ENCODE results near the gene PPP1R14B. TPM values are rescaled to one million over a fixed set of nuclear protein-coding genes. Genes with fewer than 3 reads are reported as not detected.

Gene PPP1R14B
- polyA plus RNA-seq, 3 donors, result 52.9 to 73.6 (median 68.0) TPM

DNA sequence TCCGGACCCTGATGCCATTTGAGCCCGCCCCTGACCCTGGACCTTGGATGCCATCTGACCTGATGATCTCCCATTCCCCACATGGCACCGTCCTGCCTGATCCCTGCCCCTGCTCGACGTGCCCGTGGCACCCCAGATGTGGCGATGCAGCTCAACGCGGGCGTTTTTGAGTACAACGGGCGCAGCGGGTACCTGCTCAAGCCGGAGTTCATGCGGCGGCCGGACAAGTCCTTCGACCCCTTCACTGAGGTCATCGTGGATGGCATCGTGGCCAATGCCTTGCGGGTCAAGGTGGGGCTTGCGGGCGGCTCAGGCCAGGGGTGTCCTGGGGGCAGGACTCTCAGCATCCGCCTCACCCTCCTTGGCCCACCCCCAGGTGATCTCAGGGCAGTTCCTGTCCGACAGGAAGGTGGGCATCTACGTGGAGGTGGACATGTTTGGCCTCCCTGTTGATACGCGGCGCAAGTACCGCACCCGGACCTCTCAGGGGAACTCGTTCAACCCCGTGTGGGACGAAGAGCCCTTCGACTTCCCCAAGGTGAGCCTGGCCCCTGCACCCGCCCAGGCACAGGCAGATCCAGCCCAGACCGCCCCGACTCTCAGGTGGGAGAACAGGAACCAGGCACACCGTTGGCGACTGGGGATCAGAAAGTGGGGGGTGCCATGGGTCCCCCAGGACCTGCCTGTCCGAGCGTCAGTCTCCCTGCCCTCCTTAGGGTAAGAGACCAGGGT, 15.7 kb upstream of the PPP1R14B start:
- DNase-seq (ENCODE audit: low read depth in 3 of 3, low spot score in 2 of 3), result no peak

GRCh38 chr11:64261556-64262080, 14.9 kb upstream of the PPP1R14B start:
- DNase-seq (ENCODE audit: low read depth in 3 of 3, low spot score in 2 of 3), result no peak

DNA sequence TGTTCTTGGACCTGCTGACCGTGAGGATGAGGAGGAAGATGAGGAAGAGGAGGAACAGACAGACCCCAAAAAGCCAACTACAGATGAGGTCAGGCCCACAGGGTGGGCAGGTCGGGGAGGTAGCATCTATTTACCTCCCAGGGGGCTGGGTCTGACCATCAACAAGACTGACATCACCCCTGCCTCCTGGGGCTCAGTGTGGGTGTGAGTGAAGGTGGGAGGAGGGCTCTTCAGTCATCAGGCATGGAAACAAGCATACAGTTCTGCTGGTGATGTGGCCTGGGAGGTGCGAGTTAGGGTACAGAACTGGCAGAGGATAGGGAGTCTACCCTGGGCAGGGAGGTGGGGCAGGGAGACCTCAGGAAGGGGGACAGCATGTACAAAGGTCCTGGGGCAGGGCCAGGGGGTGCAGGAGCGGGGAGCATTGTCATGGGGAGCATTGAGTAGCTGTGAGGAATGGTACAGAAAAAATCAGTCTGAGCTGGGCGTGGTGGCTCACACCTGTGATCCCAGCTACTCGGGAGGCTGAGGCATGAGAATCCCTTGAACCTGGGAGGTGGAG, 13.5 kb upstream of the PPP1R14B start:
- DNase-seq (ENCODE audit: low read depth in 3 of 3, low spot score in 2 of 3), result no peak

GRCh38 chr11:64259533-64260067, 12.9 kb upstream of the PPP1R14B start:
- DNase-seq (ENCODE audit: low read depth in 3 of 3, low spot score in 2 of 3), result no peak

GRCh38 chr11:64258946-64259532, 12.3 kb upstream of the PPP1R14B start:
- no peak for DNase-seq (ENCODE audit: low read depth in 3 of 3, low spot score in 2 of 3)

GRCh38 chr11:64258356-64258755, 11.6 kb upstream of the PPP1R14B start:
- DNase-seq (ENCODE audit: low read depth in 3 of 3, low spot score in 2 of 3), result no peak

GRCh38 chr11:64256300-64256699, 9.6 kb upstream of the PPP1R14B start:
- no peak for DNase-seq (ENCODE audit: low read depth in 3 of 3, low spot score in 2 of 3)

- no peak for DNase-seq (ENCODE audit: low read depth in 3 of 3, low spot score in 2 of 3)
Measured at GRCh38 chr11:64255135-64256128, 8.7 kb upstream of the PPP1R14B start.

DNA sequence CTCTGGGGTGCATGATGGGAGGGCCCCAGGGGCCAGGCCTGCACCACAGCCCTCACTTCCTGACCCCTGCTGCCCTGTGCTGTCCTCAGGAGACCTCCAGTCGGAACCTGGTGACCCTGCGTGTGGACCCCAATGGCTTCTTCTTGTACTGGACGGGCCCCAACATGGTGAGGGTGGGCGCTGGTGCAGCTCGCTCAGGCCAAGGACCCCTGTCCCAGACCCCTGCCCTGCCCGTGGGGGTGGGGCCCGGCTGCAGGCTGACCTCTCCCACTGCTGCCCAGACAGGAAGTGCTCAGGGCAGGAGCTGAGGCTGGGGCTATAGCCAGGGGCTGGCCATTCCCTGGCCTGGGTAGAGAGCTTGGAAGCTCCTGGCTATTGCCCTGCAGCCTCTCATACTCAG, 7.6 kb upstream of the PPP1R14B start:
- no peak for DNase-seq (ENCODE audit: low read depth in 3 of 3, low spot score in 2 of 3)

DNA sequence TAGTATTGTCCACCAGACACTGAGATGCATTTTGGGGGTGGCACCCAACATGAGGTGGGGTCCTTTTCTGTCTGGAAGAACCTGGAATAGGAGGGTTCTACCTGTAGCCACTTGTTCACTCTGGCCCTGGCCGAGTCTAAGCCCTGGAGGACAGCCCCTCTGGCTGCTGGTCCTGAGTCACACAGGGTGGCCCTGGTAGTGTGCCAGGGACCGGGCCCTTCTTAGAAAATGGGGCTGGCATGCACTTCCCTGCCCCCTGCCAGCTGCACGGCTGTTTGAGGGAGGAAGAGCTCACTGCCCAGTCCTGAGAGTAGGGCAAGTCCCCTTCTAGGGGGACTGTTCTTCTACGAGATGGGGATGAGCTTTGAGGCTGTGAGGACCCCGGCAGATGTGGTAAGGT, 6.7 kb upstream of the PPP1R14B start:
- no peak for DNase-seq (ENCODE audit: low read depth in 3 of 3, low spot score in 2 of 3)

DNA sequence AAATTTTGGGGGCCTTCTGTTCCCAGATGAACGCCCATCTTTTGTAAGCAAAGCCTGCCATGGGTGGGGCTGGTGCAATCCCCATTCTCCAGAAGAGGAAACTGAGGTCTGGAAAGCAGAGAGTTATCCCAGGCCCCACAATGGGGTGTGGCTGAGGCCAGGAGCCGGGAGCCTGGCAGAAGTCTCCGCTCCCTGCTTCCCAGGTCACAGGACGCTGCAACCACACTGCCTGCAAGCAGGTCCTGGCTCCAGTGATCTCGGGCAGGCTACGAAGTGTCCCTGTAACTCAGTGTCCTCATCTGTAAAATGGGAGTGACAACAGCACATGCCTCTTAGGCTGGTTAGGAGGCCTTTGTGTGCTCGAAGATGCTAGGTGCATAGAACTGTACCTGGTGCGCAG, 6.3 kb upstream of the PPP1R14B start:
- no peak for DNase-seq (ENCODE audit: low read depth in 3 of 3, low spot score in 2 of 3)

DNA sequence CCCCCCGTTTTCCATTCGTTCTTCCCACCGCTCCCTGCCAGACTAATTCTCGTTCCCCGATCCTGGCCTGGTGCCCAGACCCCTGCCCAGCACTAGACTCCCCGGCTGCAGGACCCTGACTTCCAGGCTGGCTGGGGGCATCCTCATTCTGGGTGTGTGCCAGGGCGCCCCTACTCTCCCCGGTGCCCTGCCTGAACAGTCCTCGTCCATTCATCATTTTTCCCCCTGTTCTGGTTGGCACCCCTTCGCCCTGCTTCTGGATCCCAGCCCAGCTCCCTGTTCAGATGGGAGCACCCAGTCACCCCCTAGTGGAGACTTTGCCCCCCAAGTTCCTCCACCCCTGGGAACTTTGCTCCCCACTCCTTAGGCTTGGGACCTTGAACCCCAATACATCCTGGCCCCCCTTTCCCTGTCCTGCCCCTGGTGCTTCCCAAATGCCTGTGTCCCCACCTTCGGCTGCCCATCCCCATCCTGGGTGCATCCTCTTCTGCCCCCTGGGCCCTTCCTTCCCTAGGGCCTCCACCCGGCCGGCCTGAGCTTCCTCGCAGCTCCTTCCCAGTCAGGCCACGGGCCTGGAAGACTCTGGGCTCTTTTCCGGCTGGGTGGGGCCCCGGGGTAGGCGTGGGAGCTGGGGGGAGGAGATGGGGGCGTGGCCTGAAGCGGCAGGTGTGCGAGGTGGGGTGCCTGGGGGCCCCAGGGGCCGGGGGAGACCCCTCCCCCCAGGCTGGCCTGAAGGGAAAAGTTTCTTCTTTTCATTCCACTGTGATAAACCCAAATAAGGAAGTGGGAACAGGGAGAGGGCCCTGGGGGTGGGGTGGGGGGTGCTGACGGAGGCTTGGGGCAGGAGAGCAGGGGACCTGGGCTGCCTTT, 5.5 kb upstream of the PPP1R14B start:
- DNase-seq (ENCODE audit: low read depth in 3 of 3, low spot score in 2 of 3), result no peak

DNA sequence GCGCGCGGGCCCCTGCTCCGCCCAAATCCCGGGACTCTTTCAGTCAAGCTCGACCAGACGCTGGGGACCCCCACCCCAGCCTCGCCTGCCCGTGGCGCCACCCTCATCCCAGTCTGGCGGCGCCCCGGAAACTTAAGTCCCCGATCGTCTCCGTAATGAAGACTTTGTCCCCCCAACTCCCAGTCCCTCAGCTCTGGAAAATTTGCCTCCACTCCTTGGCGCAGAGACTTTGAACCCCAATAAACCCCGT, 4.9 kb upstream of the PPP1R14B start:
- no peak for DNase-seq (ENCODE audit: low read depth in 3 of 3, low spot score in 2 of 3)

DNA sequence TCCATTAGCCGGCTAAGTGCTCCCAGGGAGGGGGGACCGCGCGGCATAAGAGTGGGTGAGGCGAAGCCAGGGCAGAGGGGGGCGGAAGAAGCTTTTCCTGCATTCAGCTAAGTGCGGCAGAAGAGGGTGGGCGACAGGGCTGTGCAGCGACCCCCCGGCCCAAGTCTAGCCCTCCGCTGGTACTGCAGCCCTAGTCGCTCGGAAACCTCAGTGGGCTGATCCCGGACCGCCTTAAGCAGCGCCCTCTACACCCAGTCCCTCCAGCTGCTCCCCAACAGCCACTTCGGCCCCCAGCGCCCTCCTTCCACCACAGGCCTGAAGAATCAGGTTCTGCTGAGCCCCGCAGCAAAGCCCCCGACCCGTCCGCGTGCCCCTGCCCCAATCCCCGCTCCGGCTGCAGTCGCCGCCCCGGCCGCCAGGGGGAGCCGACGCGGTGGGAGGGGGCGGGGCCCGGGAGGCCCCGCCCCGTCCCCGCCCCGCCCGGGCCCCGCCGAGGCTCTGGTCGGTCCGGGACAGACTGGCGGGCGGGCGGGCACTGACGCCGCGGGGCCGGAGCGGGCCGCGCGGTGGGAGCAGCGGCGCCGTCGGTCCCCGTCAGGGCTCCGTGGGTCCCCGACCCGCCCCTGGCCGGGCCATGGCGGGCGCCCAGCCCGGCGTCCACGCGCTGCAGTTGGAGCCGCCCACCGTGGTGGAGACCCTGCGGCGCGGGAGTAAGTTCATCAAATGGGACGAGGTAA, 4.4 kb upstream of the PPP1R14B start, which contains the start of gene PLCB3:
Gene PLCB3 (plus strand): TSS at position 515 of the 737 bp plus-strand sequence. CDS start 120 bp downstream, at position 635.
- DNase-seq (ENCODE audit: low read depth in 3 of 3, low spot score in 2 of 3), result no peak

DNA sequence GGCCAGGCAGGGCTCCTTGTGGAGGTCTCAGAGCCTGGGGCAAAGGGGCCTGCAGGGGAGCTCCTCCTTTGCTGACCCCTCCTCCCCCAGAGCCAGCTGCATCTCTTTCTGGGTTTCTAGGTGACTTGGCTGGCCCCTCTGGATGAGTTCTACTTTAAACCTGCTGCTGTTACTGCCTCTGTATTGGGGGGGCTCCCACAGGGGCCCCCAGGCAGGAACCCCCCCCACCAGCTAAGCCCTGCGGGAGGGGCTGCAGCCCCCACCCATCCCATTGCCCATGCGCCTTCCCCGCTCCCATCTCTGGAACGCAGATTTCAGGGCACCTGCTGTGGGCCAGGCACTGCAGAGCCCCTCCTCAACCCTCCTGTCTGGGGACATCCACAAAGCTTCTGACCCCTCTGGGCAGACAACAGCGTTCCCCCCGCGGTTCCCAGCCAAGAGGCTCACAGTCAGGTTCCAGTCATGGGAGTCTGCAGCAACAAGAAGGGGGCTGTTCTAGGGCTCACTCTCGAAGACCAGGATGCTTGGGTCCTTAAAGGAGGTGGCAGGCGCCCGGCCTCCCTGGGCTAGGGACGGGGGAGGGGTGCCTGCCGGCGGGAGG, 3.8 kb upstream of the PPP1R14B start:
- DNase-seq (ENCODE audit: low read depth in 3 of 3, low spot score in 2 of 3), result no peak

GRCh38 chr11:64249563-64250414, 3.0 kb upstream of the PPP1R14B start:
- DNase-seq (ENCODE audit: low read depth in 3 of 3, low spot score in 2 of 3), result no peak

DNA sequence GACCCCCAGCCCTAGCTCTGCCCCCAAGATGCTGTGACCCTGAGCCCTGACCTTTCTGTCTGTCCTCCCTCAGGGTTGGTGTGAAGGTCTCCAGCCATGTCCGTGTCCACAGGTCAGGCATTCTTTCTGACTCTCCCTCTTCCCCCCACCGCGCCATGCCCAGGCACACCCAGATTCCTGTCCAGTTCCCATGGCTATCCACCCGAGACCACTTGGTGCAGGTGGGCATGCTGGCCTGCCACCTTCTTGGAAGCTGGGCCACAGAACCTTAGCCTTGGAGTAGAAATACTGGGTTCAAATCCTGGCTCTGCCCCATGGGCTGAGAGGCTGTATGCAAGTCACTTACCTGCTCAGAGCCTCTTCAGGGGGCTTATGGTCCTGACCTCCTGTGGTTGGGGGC, 2.3 kb upstream of the PPP1R14B start:
- no peak for DNase-seq (ENCODE audit: low read depth in 3 of 3, low spot score in 2 of 3)

DNA sequence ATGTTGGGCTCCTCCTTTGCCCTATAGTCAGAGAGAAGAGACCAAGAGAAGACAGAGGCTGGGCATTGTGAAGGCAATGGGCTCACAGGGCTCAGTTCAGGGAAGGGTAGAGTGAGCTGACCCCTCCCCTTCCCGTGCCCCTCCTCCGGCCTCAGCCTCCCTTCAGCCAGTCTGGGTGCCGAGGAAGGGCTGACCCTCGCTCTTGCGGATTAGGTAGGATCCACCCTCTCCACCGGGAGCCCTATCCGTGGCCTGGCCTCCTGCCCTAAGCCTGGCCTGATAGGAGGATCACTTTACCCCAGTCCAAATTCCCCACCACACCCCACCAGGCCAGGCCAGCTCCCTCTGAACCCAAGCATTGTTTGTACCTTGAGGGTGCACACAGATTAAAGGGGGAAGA, 1.8 kb upstream of the PPP1R14B start:
- no peak for DNase-seq (ENCODE audit: low read depth in 3 of 3, low spot score in 2 of 3)

Measured in right renal cortex interstitium (tissue), 3 donors.